Measurements from ENCODE around the gene UBE2C. TPM values are rescaled to one million over a fixed set of nuclear protein-coding genes. Genes with fewer than 3 reads are reported as not detected.

UBE2C gene
- total RNA-seq, 1 experiment from 2014 or later: 249 TPM

DNA sequence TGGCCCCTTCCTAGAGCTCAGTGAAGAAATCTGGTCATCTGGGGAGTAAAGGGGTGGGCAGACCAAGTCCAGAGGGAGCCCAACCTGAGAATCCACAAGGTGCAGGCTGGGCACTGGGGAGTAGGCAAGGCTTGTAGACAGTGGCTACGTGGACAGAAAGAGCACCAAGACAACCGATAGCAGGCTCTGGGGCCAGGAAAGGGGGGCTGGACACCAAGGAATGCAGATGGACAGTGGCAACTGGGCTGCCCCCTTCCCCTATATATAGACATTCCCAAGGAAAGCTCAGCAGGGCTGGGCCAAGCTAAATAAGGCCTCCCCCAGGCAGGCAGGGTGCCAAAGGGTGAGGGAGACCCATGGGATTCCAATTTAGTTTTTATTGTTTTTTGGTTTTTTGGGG lies 16.1 kb downstream of the UBE2C start:
- Mint-ChIP-seq H3K27me3 (ENCODE audit: low read depth) (peaks cover 11% of the 10 kb centered on the region), H3K36me3 (no peaks in the 10 kb centered on the region), H3K9me3 (no peaks in the 10 kb centered on the region), H3K27ac (no peak overlapping the region), H3K4me3 (no peak overlapping the region), H3K4me1 (peaks cover 31% of the 10 kb centered on the region)
- ChIA-PET CTCF (interaction anchor here (1.0 kb wide), 1 partner anchor 62 kb away, joined by 5 read pairs; no protein-coding TSS in a partner anchor), POLR2A (no interaction called here)
- TF ChIP-seq TCF7 (CRISPR knock-in tag; IDR thresholded peaks at IDR 0.05; ENCODE audit: low read depth): no peak
- no peak for TF ChIP-seq ATF6 (CRISPR knock-in tag; IDR thresholded peaks at IDR 0.05)
- no peak for TF ChIP-seq MXD4 (CRISPR knock-in tag; IDR thresholded peaks at IDR 0.05; ENCODE audit: borderline replicate concordance)
- TF ChIP-seq RORB (CRISPR knock-in tag; IDR thresholded peaks at IDR 0.05): no peak
- no peak for TF ChIP-seq TP53 (CRISPR knock-in tag; IDR thresholded peaks at IDR 0.05)
- no peak for TF ChIP-seq KAT7 (CRISPR knock-in tag; IDR thresholded peaks at IDR 0.05; ENCODE audit: borderline replicate concordance)
- TF ChIP-seq, protein P1, sequence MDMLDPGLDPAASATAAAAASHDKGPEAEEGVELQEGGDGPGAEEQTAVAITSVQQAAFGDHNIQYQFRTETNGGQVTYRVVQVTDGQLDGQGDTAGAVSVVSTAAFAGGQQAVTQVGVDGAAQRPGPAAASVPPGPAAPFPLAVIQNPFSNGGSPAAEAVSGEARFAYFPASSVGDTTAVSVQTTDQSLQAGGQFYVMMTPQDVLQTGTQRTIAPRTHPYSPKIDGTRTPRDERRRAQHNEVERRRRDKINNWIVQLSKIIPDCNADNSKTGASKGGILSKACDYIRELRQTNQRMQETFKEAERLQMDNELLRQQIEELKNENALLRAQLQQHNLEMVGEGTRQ (CRISPR knock-in tag; IDR thresholded peaks at IDR 0.05): no peak
- no peak for TF ChIP-seq TEAD4 (CRISPR knock-in tag; IDR thresholded peaks at IDR 0.05)
- TF ChIP-seq ZNF532 (CRISPR knock-in tag; IDR thresholded peaks at IDR 0.05; ENCODE audit: borderline replicate concordance): no peak
- TF ChIP-seq HMGA2 (CRISPR knock-in tag; IDR thresholded peaks at IDR 0.05): no peak
- no peak for TF ChIP-seq RELA (CRISPR knock-in tag; IDR thresholded peaks at IDR 0.05; ENCODE audit: borderline replicate concordance)
- no peak for TF ChIP-seq CREM (CRISPR knock-in tag; IDR thresholded peaks at IDR 0.05)
- no peak for TF ChIP-seq ZNF423 (CRISPR knock-in tag; IDR thresholded peaks at IDR 0.05)
- TF ChIP-seq USF1 (CRISPR knock-in tag; IDR thresholded peaks at IDR 0.05): no peak
- TF ChIP-seq, protein P2, sequence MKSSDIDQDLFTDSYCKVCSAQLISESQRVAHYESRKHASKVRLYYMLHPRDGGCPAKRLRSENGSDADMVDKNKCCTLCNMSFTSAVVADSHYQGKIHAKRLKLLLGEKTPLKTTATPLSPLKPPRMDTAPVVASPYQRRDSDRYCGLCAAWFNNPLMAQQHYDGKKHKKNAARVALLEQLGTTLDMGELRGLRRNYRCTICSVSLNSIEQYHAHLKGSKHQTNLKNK (CRISPR knock-in tag; IDR thresholded peaks at IDR 0.05): no peak
- TF ChIP-seq, protein P3, sequence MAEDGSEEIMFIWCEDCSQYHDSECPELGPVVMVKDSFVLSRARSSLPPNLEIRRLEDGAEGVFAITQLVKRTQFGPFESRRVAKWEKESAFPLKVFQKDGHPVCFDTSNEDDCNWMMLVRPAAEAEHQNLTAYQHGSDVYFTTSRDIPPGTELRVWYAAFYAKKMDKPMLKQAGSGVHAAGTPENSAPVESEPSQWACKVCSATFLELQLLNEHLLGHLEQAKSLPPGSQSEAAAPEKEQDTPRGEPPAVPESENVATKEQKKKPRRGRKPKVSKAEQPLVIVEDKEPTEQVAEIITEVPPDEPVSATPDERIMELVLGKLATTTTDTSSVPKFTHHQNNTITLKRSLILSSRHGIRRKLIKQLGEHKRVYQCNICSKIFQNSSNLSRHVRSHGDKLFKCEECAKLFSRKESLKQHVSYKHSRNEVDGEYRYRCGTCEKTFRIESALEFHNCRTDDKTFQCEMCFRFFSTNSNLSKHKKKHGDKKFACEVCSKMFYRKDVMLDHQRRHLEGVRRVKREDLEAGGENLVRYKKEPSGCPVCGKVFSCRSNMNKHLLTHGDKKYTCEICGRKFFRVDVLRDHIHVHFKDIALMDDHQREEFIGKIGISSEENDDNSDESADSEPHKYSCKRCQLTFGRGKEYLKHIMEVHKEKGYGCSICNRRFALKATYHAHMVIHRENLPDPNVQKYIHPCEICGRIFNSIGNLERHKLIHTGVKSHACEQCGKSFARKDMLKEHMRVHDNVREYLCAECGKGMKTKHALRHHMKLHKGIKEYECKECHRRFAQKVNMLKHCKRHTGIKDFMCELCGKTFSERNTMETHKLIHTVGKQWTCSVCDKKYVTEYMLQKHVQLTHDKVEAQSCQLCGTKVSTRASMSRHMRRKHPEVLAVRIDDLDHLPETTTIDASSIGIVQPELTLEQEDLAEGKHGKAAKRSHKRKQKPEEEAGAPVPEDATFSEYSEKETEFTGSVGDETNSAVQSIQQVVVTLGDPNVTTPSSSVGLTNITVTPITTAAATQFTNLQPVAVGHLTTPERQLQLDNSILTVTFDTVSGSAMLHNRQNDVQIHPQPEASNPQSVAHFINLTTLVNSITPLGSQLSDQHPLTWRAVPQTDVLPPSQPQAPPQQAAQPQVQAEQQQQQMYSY (CRISPR knock-in tag; IDR thresholded peaks at IDR 0.05): no peak
- TF ChIP-seq, protein P4, sequence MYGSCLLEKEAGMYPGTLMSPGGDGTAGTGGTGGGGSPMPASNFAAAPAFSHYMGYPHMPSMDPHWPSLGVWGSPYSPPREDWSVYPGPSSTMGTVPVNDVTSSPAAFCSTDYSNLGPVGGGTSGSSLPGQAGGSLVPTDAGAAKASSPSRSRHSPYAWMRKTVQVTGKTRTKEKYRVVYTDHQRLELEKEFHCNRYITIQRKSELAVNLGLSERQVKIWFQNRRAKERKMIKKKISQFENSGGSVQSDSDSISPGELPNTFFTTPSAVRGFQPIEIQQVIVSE (CRISPR knock-in tag; IDR thresholded peaks at IDR 0.05; ENCODE audit: borderline replicate concordance): no peak
- TF ChIP-seq, protein P5, sequence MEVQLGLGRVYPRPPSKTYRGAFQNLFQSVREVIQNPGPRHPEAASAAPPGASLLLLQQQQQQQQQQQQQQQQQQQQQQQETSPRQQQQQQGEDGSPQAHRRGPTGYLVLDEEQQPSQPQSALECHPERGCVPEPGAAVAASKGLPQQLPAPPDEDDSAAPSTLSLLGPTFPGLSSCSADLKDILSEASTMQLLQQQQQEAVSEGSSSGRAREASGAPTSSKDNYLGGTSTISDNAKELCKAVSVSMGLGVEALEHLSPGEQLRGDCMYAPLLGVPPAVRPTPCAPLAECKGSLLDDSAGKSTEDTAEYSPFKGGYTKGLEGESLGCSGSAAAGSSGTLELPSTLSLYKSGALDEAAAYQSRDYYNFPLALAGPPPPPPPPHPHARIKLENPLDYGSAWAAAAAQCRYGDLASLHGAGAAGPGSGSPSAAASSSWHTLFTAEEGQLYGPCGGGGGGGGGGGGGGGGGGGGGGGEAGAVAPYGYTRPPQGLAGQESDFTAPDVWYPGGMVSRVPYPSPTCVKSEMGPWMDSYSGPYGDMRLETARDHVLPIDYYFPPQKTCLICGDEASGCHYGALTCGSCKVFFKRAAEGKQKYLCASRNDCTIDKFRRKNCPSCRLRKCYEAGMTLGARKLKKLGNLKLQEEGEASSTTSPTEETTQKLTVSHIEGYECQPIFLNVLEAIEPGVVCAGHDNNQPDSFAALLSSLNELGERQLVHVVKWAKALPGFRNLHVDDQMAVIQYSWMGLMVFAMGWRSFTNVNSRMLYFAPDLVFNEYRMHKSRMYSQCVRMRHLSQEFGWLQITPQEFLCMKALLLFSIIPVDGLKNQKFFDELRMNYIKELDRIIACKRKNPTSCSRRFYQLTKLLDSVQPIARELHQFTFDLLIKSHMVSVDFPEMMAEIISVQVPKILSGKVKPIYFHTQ (CRISPR knock-in tag; IDR thresholded peaks at IDR 0.05): no peak
- ATAC-seq: no peak
- no peak for DNase-seq (ENCODE audit: low spot score)
